NK-92 treated with Interleukin-12 subunit alpha and Interleukin-12 subunit beta, amount 100 ng/mL, for 24 hours (cell line): ENCODE results near the gene CEACAM1.
"Not testable (repeated sequence)": the region's sequence is repeated elsewhere in the genome, so short reads cannot be mapped to it uniquely, and the experiment has no call there.

Source experiments
- DNase-seq: peaks from one replicate; lab custom pipeline; 2025; lab: John Stamatoyannopoulos, UW

CEACAM1 gene

GRCh38 chr19:42511340-42511739, 16.9 kb downstream of the CEACAM1 start:
- DNase-seq, result no peak

- no peak for DNase-seq
Measured at GRCh38 chr19:42508892-42509444, 19.3 kb downstream of the CEACAM1 start.

- no peak for DNase-seq
Measured at GRCh38 chr19:42505066-42505465, 23.2 kb downstream of the CEACAM1 start.

- no peak for DNase-seq
Measured at GRCh38 chr19:42501733-42502132, 26.5 kb downstream of the CEACAM1 start.

- DNase-seq, result not testable (repeated sequence)
Measured at GRCh38 chr19:42501243-42501642, 27.0 kb downstream of the CEACAM1 start.

- DNase-seq, result no peak
Measured at GRCh38 chr19:42498169-42498757, 30.0 kb downstream of the CEACAM1 start.

- DNase-seq, result no peak
Measured at GRCh38 chr19:42497492-42498168, 30.7 kb downstream of the CEACAM1 start.

- DNase-seq, result no peak
Measured at GRCh38 chr19:42496460-42497133, 31.7 kb downstream of the CEACAM1 start.

GRCh38 chr19:42495663-42496062, 32.6 kb downstream of the CEACAM1 start:
- no peak for DNase-seq

- no peak for DNase-seq
Measured at GRCh38 chr19:42494321-42494720, 34.0 kb downstream of the CEACAM1 start.

- no peak for DNase-seq
Measured at GRCh38 chr19:42488783-42489521, 39.3 kb downstream of the CEACAM1 start.

GRCh38 chr19:42487798-42488178, 40.5 kb downstream of the CEACAM1 start:
- DNase-seq, result no peak

GRCh38 chr19:42487032-42487797, 41.1 kb downstream of the CEACAM1 start:
- no peak for DNase-seq

- DNase-seq, result not testable (repeated sequence)
Measured at GRCh38 chr19:42485036-42485435, 43.2 kb downstream of the CEACAM1 start.

- peak; percentile 54 for DNase-seq
Measured at GRCh38 chr19:42480335-42481095, 47.8 kb downstream of the CEACAM1 start.

GRCh38 chr19:42479736-42480135, 48.5 kb downstream of the CEACAM1 start:
- no peak for DNase-seq

GRCh38 chr19:42478765-42479311, 49.4 kb downstream of the CEACAM1 start:
- no peak for DNase-seq

- no peak for DNase-seq
Measured at GRCh38 chr19:42477933-42478332, 50.3 kb downstream of the CEACAM1 start.

- DNase-seq, result no peak
Measured at GRCh38 chr19:42477117-42477516, 51.2 kb downstream of the CEACAM1 start.

GRCh38 chr19:42475366-42475765, 52.9 kb downstream of the CEACAM1 start:
- no peak for DNase-seq

- DNase-seq, result no peak
Measured at GRCh38 chr19:42474743-42475142, 53.5 kb downstream of the CEACAM1 start.
